Stimulated activated CD4-positive, alpha-beta T cell treated with anti-CD3 and anti-CD28 coated beads, TNF-alpha, amount 100 ng/mL, for 48 hours (primary cell): Measurements from ENCODE around the gene MSH5.
"Not testable (repeated sequence)": the region's sequence is repeated elsewhere in the genome, so short reads cannot be mapped to it uniquely, and the experiment has no call there.

Source experiments
- DNase-seq, 3 donors: peaks; one replicate each; pipeline ENCODE4 v3.0.0-alpha.2; 2020; ENCODE audit warnings: low read depth in 3 of 3

The MSH5 gene

DNA sequence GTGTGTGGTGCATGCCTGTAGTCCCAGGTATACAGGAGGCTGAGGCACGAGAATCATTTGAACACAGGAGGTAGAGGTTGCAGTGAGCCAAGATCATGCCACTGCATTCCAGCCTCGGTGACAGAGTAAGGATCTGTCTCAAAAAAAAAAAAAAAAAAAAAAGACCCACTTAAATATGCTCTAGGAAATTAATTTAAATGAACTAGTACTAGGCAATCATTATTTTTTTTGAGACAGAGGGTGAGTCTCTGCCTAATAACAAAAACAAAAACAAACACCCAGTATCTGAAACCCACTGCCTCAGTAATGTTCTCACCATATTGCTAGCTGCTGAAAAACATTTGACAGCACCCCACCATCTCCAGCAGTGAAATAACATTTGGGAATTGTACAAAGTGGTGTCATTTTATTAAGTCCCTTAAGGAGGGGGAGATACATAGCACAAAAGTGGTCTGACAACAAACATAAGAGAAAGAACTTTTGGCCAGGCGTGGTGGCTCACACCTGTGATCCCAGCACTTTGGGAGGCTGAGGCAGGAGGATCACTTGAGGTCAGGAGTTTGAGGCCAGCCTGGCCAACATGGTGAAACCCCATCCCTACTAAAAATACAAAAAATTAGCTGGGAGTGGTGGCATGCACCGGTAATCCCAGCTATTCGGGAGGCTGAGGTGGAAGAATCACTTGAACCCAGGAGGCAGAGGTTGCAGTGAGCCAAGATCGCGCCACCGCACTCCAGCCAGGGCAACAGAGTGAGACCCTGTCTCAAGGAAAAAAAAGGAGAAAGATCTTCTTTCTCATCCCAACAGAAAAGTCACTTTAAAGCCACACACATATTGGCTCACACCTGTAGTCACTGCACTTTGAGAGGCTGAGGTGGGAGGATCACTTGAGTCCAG, 61.5 kb downstream of the MSH5 start:
- DNase-seq: not testable (repeated sequence)

- DNase-seq: no peak
Measured at GRCh38 chr6:31805939-31806469, 66.2 kb downstream of the MSH5 start.

DNA sequence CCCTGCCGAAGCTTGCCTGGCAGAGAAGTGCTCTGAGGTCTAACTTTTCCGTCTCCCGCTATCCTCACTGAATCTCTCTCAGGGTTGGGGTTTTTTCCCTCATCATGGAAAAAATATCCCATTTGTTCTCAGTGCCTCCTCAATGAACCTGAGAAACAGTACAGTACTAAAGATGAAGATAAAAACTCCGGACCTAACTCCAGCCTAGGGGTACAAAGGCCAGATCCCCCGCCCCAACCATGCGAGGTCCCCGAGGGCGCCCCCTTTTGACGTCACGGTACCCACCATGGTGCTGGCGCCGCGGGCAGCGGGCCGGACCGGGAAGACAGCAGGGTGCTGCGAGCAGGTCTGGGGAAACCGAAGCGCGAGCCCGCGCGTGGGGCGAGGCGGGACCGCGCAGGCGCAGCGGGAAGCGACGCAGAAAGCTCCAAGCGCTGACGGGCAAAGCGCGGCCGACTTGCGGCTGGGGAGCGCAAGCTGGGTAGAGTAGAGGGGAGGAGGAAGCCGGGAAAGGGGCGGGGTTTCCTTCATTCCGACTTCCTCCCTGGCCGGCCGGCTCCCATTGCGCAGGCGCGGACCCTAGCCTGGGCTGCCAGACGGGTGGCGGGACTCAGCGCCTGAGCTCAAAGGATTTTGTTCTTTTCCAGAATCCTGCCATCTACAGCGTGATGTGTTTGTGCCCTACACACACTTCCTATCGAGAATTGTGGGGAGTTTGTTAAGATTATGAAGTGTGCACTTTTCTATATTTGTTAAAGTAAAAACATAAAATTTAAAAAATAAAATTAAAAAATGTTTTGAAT, 66.9 kb downstream of the MSH5 start, which contains the start of gene LSM2:
Gene LSM2, minus strand, starts transcription at position 497 of the 803 bp plus-strand sequence. Its CDS starts 209 bp downstream, at position 288.
- DNase-seq: peak; percentile 94 to 97 (median 95)

GRCh38 chr6:31808599-31808998, 68.8 kb downstream of the MSH5 start:
- not testable (repeated sequence) for DNase-seq

DNA sequence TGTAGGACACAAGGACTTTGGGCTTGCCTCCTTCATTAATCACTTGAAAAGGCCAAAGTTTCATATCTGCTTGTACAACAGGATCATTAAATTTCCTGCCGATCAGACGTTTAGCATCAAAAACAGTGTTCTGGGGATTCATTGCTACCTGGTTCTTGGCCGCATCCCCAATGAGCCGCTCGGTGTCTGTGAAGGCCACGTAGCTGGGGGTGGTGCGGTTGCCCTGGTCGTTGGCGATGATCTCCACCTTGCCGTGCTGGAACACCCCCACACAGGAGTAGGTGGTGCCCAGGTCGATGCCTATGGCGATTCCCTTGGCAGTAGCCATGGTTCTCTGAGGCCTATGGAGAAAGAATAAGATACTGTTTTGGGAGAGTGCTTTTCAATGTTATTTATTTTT, 71.8 kb downstream of the MSH5 start:
- DNase-seq: no peak
